Activated naive CD8-positive, alpha-beta T cell (primary cell): Measurements from ENCODE around the gene TK1.
"Not testable (repeated sequence)": the region's sequence is repeated elsewhere in the genome, so short reads cannot be mapped to it uniquely, and the experiment has no call there.

Experiments
- H3K27ac Mint-ChIP-seq: one replicate; pipeline ENCODE4 v1.8.0; 2021; ENCODE audit warnings: mixed read lengths
- H3K27me3 Mint-ChIP-seq: one replicate; pipeline ENCODE4 v1.8.0; 2021; ENCODE audit warnings: mixed read lengths
- H3K36me3 Mint-ChIP-seq: one replicate; pipeline ENCODE4 v1.8.0; 2021; ENCODE audit warnings: mixed read lengths
- H3K4me1 Mint-ChIP-seq: one replicate; pipeline ENCODE4 v1.8.0; 2021; ENCODE audit warnings: low read depth, mixed read lengths
- H3K4me3 Mint-ChIP-seq: one replicate; pipeline ENCODE4 v1.8.0; 2021; ENCODE audit warnings: mild to moderate bottlenecking, mixed read lengths
- H3K9me3 Mint-ChIP-seq: one replicate; pipeline ENCODE4 v1.8.0; 2021; ENCODE audit warnings: low read depth, mixed read lengths

The TK1 gene

GRCh38 chr17:78186692-78187595 is at the start of gene TK1, which contains the start of gene AFMID:
TSS of gene TK1 (minus strand) at chr17:78187052. CDS start at chr17:78186994, 58 bp downstream.
TSS of gene AFMID (plus strand) at chr17:78187362. CDS start at chr17:78187371, 9 bp downstream.
- H3K27me3 Mint-ChIP-seq, result no peaks in the 10 kb centered on the region

GRCh38 chr17:78235885-78236284 is 49.0 kb upstream of the TK1 start:
- no peaks in the 10 kb centered on the region for H3K9me3 Mint-ChIP-seq
- peaks cover 4% of the 10 kb centered on the region for H3K4me1 Mint-ChIP-seq
- no peaks in the 10 kb centered on the region for H3K36me3 Mint-ChIP-seq
- H3K27ac Mint-ChIP-seq, result no peak overlapping the region
- H3K27me3 Mint-ChIP-seq, result peaks cover 5% of the 10 kb centered on the region
- no peak overlapping the region for H3K4me3 Mint-ChIP-seq

More at GRCh38 chr17:78186692-78187595, at the start of gene TK1, which contains the start of gene AFMID:
- no peaks in the 10 kb centered on the region for H3K9me3 Mint-ChIP-seq
- H3K27ac Mint-ChIP-seq, result peak within 1 kb of the TSS; percentile 64
- no peaks in the 10 kb centered on the region for H3K36me3 Mint-ChIP-seq
- H3K4me3 Mint-ChIP-seq, result peak within 1 kb of the TSS; percentile 90
- H3K4me1 Mint-ChIP-seq, result peaks cover 12% of the 10 kb centered on the region

GRCh38 chr17:78235022-78235421 is 48.2 kb upstream of the TK1 start:
- H3K9me3 Mint-ChIP-seq, H3K36me3 Mint-ChIP-seq, H3K4me3 Mint-ChIP-seq, H3K27ac Mint-ChIP-seq, H3K27me3 Mint-ChIP-seq, H3K4me1 Mint-ChIP-seq: not testable (repeated sequence)

- H3K9me3 Mint-ChIP-seq, result no peaks in the 10 kb centered on the region
- H3K27me3 Mint-ChIP-seq, result peaks cover 9% of the 10 kb centered on the region
- H3K4me3 Mint-ChIP-seq, result no peak overlapping the region
- H3K36me3 Mint-ChIP-seq, result no peaks in the 10 kb centered on the region
- no peak overlapping the region for H3K27ac Mint-ChIP-seq
- peaks cover 8% of the 10 kb centered on the region for H3K4me1 Mint-ChIP-seq
Observed at GRCh38 chr17:78234261-78234865, 47.5 kb upstream of the TK1 start.

GRCh38 chr17:78233678-78234077 is 46.8 kb upstream of the TK1 start:
- no peaks in the 10 kb centered on the region for H3K9me3 Mint-ChIP-seq
- H3K4me1 Mint-ChIP-seq, result peaks cover 8% of the 10 kb centered on the region
- H3K36me3 Mint-ChIP-seq, result no peaks in the 10 kb centered on the region
- H3K27ac Mint-ChIP-seq, result no peak overlapping the region
- H3K27me3 Mint-ChIP-seq, result peaks cover 9% of the 10 kb centered on the region
- no peak overlapping the region for H3K4me3 Mint-ChIP-seq

GRCh38 chr17:78232859-78233173 is 46.0 kb upstream of the TK1 start:
- Mint-ChIP-seq H3K36me3 (no peaks in the 10 kb centered on the region), H3K27ac (no peak overlapping the region), H3K27me3 (peaks cover 9% of the 10 kb centered on the region), H3K9me3 (no peaks in the 10 kb centered on the region), H3K4me1 (peaks cover 8% of the 10 kb centered on the region), H3K4me3 (peak overlapping the region; percentile 3)

GRCh38 chr17:78231991-78232858 is 45.4 kb upstream of the TK1 start:
- H3K36me3 Mint-ChIP-seq, result no peaks in the 10 kb centered on the region
- H3K4me1 Mint-ChIP-seq, result peaks cover 8% of the 10 kb centered on the region
- H3K4me3 Mint-ChIP-seq, result no peak overlapping the region
- H3K9me3 Mint-ChIP-seq, result no peaks in the 10 kb centered on the region
- peaks cover 11% of the 10 kb centered on the region for H3K27me3 Mint-ChIP-seq
- H3K27ac Mint-ChIP-seq, result no peak overlapping the region

GRCh38 chr17:78230996-78231935 is 44.4 kb upstream of the TK1 start, which contains the start of gene TMEM235:
TSS of gene TMEM235 (plus strand) at chr17:78231631. CDS start at chr17:78232024, 393 bp downstream.
- Mint-ChIP-seq H3K4me3 (no peak within 1 kb of the TSS), H3K9me3 (no peaks in the 10 kb centered on the region), H3K4me1 (peaks cover 8% of the 10 kb centered on the region), H3K36me3 (no peaks in the 10 kb centered on the region), H3K27ac (no peak within 1 kb of the TSS), H3K27me3 (peaks cover 11% of the 10 kb centered on the region)

- peaks cover 8% of the 10 kb centered on the region for H3K4me1 Mint-ChIP-seq
- H3K27ac Mint-ChIP-seq, result no peak overlapping the region
- H3K9me3 Mint-ChIP-seq, result no peaks in the 10 kb centered on the region
- H3K4me3 Mint-ChIP-seq, result no peak overlapping the region
- H3K36me3 Mint-ChIP-seq, result no peaks in the 10 kb centered on the region
- peaks cover 11% of the 10 kb centered on the region for H3K27me3 Mint-ChIP-seq
Observed at GRCh38 chr17:78230252-78230962, 43.6 kb upstream of the TK1 start.

GRCh38 chr17:78228176-78228575 is 41.3 kb upstream of the TK1 start:
- H3K36me3 Mint-ChIP-seq, result no peaks in the 10 kb centered on the region
- no peak overlapping the region for H3K4me3 Mint-ChIP-seq
- H3K27me3 Mint-ChIP-seq, result peaks cover 11% of the 10 kb centered on the region
- peaks cover 8% of the 10 kb centered on the region for H3K4me1 Mint-ChIP-seq
- no peak overlapping the region for H3K27ac Mint-ChIP-seq
- no peaks in the 10 kb centered on the region for H3K9me3 Mint-ChIP-seq

- H3K27ac Mint-ChIP-seq, result no peak overlapping the region
- no peaks in the 10 kb centered on the region for H3K9me3 Mint-ChIP-seq
- H3K36me3 Mint-ChIP-seq, result no peaks in the 10 kb centered on the region
- H3K27me3 Mint-ChIP-seq, result peaks cover 7% of the 10 kb centered on the region
- peaks cover 4% of the 10 kb centered on the region for H3K4me1 Mint-ChIP-seq
- H3K4me3 Mint-ChIP-seq, result no peak overlapping the region
Observed at GRCh38 chr17:78227455-78227916, 40.6 kb upstream of the TK1 start.

- Mint-ChIP-seq H3K27ac (no peak overlapping the region), H3K36me3 (no peaks in the 10 kb centered on the region), H3K4me3 (no peak overlapping the region), H3K4me1 (peaks cover 4% of the 10 kb centered on the region), H3K27me3 (peaks cover 7% of the 10 kb centered on the region), H3K9me3 (no peaks in the 10 kb centered on the region)
Observed at GRCh38 chr17:78226759-78227454, 40.1 kb upstream of the TK1 start.
